Activated T-helper 17 cell treated with anti-CD3 and anti-CD28 coated beads, Interleukin-2, amount 50 U/mL, for 72 hours (primary cell): ENCODE measurements around the gene OR4X2. TPM values are rescaled to one million over a fixed set of nuclear protein-coding genes. Genes with fewer than 3 reads are reported as not detected.

Experiments
- total RNA-seq, 2 donors: library from RNA; stranded (reverse); gene quantifications; one replicate each; pipeline ENCODE4 v1.2.3, GENCODE V29; 2022

The OR4X2 gene
- total RNA-seq, 2 donors from 2014 or later, result not detected

Other genes starting within 250 kb of the OR4X2 start
- gene OR4B1, start 28.3 kb upstream of the OR4X2 start, total RNA-seq, result not detected
- not detected for gene OR4X1, start 18.8 kb downstream of the OR4X2 start, total RNA-seq
- gene OR4S1, start 61.1 kb downstream of the OR4X2 start, total RNA-seq, result not detected
- gene OR4C3, start 79.8 kb downstream of the OR4X2 start, total RNA-seq, result not detected
- gene OR4C5, start 121.4 kb downstream of the OR4X2 start, total RNA-seq, result not detected
- gene OR4A47, start 243.7 kb downstream of the OR4X2 start, total RNA-seq, result not detected